ENCODE measurements around the gene UBXN7.
A peak's percentile ranks its signal among the peaks of the same experiment; 100 is the strongest.
"Not testable (repeated sequence)": the region's sequence is repeated elsewhere in the genome, so short reads cannot be mapped to it uniquely, and the experiment has no call there.

GRCh38 chr3:196445391-196445790 lies 13.2 kb upstream of the UBXN7 start:
- TF ChIP-seq USF1 (IDR thresholded peaks at IDR 0.05; ENCODE audit: borderline replicate concordance, low read depth); FOXJ3 (CRISPR knock-in tag; IDR thresholded peaks at IDR 0.05); RFX5 (IDR thresholded peaks at IDR 0.05; ENCODE audit: low read length); POLR2AphosphoS5 (IDR thresholded peaks at IDR 0.05; ENCODE audit: low read depth, low read length): not testable (repeated sequence)
- peak; percentile 22; the same call in 1 of the 2 replicates for TF ChIP-seq CTCF (IDR thresholded peaks at IDR 0.05)
- TF ChIP-seq, protein P1, sequence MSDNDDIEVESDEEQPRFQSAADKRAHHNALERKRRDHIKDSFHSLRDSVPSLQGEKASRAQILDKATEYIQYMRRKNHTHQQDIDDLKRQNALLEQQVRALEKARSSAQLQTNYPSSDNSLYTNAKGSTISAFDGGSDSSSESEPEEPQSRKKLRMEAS (IDR thresholded peaks at IDR 0.05; ENCODE audit: low read depth), result not testable (repeated sequence)

Data from SK-N-SH (cell line).